Epithelial cell of alveolus of lung (primary cell): Measurements from ENCODE around the gene LYPD5. TPM values are rescaled to one million over a fixed set of nuclear protein-coding genes. Genes with fewer than 3 reads are reported as not detected.

Experiments
- total RNA-seq: library from RNA; depleted of rRNA; stranded (reverse); fragments of >200 nt; gene quantifications from 2 replicates; pipeline ENCODE4 v1.2.1, GENCODE V29; 2015

Gene LYPD5, protein sequence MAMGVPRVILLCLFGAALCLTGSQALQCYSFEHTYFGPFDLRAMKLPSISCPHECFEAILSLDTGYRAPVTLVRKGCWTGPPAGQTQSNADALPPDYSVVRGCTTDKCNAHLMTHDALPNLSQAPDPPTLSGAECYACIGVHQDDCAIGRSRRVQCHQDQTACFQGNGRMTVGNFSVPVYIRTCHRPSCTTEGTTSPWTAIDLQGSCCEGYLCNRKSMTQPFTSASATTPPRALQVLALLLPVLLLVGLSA
- total RNA-seq: 1.3 TPM in 1 of 2 replicates, not detected in the other

DNA sequence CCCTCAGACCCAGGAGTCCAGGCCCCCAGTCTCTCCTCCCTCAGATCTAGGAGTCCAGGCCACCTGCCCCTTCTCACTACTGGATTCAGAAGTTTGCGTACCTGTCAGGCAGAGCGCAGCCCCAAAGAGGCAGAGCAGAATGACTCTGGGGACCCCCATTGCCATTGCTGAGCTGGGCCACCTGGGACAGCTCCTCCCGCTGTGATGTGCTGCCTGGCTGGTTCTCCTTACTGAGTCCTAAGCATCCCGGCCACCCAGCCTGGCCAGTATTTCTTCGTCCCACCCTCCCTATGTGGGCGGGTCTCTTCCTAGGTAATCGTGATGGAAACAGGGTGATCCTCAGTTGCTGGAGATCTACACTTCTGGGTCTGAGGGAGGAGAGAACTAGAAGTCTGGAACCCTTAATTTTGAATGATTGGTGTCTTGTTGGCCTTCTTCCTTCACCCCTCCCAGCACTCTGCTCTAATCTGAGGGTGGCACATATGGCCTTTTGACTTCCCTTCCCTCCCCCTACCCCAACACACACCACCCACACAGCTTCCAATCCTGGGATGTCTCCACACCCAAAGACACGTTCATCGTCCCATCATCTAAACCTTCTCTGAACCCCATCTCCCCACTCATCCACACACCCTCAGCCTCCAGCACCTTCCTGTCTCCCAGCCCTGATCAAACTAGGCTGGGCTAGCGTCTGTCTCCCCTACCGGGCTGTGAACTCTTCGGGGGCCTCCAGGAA lies at the start of gene LYPD5:
TSS of gene LYPD5 (minus strand) at position 232 of the 736 bp plus-strand sequence. CDS start at position 165, 67 bp downstream.

DNA sequence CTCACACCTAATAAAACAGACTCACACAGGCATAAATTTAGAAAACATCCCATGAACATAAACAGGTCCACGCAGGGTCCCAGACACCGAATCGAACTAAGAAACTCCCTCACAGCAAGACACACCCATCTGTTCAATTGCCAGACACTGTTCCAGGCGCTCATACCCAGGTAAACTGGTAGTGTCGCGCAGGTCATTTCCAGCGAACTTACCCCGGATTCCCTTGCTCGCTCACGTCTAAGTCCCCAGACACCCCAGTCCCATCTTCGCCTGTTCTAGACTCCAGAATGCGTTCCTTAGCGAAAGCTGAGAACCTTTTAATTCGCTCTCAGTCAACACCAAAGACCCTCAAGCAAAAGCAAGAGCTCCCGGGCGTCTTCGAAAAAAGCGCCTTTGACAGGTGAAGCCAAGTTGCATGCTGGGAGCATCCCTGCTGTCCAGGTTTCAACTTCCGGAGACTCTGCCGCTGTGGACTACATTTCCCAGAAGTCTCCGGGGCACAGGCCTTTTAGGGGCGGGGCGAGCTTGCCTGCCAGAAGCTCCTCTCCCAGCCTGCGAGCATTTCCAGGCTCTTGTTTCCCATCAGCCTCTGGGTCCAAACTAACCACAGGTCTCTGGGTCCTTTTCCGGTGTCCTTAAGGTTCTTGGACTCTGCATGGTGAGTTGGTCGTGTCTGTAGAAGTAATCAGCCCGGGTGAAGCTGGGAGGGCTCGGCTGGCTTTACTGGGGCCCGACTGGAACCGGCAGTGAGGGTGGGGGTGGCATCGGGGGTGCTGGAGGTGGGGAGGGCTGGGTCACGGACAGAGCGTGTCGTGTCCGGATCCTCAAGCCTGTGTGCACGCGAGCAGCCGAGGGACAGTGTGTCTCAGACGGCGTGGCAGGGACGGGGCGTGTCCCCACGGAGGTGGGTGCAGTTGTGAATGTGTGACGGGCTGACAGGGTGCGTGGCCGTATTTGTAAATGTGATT lies 24.8 kb upstream of the LYPD5 start, which contains the start of gene ZNF283:
TSS of gene ZNF283 (plus strand) at position 535 of the 968 bp plus-strand sequence. CDS start 6,184 bp downstream, outside the sequence.

DNA sequence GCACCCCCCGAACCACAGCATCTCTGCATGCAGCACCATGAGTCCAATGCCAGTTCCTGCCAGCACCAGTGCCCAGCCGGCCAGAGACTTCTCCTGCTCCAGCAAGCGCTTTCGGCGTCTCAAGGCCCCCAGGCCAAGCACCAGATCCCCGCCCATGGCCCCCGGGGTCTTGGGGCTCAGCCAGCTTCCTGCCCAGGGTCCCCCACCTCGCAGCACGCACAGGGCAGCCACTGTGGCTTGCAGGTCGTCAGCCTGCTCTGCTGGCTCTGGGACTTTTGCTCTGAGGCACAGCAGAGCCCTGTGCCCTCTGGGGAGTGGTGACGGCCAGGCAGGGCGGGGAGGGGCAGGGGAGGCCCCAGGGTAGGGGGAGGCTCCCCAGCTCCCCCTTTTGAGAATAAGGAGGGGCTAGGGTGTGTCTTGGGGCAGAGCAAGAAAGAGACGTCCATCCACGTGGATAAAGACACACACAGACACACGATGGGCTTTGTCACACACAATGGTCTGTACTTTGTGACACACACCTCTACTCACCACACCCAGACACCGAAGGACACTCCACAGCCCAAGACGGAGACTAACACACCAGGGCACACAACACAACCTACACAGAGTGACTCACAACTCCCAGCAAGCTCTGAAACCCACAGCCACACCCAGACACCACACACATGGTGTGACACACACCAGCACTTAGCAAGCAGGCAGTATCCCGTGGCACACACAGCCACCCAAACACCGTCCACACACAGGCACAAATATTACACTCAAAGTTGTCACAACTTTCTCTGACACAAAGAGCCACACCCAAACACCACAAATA lies 21.3 kb downstream of the LYPD5 start, which contains the start of gene KCNN4:
TSS of gene KCNN4 (minus strand) at position 268 of the 820 bp plus-strand sequence. CDS start at position 156, 112 bp downstream.

DNA sequence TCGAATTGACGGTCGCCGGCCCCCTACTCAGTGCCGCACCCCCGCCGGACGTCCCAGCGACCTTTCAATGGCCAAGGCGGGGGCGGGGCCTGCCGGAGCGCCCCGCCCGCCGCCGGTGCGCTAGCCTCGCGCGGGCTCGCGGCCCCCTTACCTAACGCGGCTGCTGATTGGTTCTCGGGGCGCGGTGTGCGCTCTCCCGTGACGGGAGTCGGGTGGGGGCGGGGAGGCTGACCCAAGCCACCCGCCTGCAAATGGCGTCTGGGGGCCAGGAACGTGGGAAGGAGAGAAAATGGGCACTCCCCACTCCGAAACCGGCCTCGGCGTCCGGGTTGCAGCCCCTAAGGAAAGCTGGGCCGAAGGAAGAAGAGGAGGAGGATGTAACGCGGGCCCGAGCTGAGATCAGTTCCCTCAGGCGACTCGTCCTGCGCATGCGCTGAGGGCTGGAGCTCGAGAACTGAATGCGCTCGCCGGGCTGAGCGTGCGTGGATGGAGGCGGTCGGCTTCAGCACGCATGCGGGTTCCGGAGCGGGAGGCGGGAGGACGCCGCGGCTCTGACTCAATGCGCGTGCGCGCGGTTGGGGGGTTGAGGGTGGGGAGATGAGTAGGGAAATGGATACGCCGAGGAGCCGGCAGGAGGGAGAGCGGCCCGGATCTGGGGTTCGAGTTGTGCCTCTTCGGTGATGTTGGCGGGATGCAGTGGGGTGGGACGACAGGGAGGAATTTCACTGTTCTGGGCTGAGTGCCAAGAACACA lies 47.6 kb downstream of the LYPD5 start, which contains the start of gene SMG9:
TSS of gene SMG9 (minus strand) at position 460 of the 753 bp plus-strand sequence. CDS start 4,221 bp downstream, outside the sequence.

Other genes with a start within 250 kb of the LYPD5 start
- gene XRCC1, start 226.9 kb downstream of the LYPD5 start, total RNA-seq: 21.6 and 33.4 TPM in 2 replicates
- gene PINLYP, start 226.6 kb downstream of the LYPD5 start, total RNA-seq: 4.6 and 5.3 TPM in 2 replicates
- 15.8 and 43.0 TPM in 2 replicates for gene IRGQ, start 206.3 kb downstream of the LYPD5 start, total RNA-seq
- 7.2 and 19.6 TPM in 2 replicates for gene ZNF576, start 205.9 kb downstream of the LYPD5 start, total RNA-seq
- 0.26 TPM in 1 of 2 replicates, not detected in the other for gene SRRM5, start 190.4 kb downstream of the LYPD5 start, total RNA-seq
- gene ZNF428, start 182.8 kb downstream of the LYPD5 start, total RNA-seq: 38.3 and 93.3 TPM in 2 replicates
- gene CADM4, start 162.6 kb downstream of the LYPD5 start, total RNA-seq: 2.6 and 4.8 TPM in 2 replicates
- gene PLAUR, start 132.3 kb downstream of the LYPD5 start, total RNA-seq: 119 and 142 TPM in 2 replicates
- not detected in 2 replicates for gene IRGC, start 86.4 kb downstream of the LYPD5 start, total RNA-seq
- gene SMG9, start 47.5 kb downstream of the LYPD5 start, total RNA-seq: 6.9 and 16.0 TPM in 2 replicates
- gene KCNN4, start 21.5 kb downstream of the LYPD5 start, total RNA-seq: 5.4 TPM in 1 of 2 replicates, not detected in the other
- gene ZNF283, start 24.9 kb upstream of the LYPD5 start, total RNA-seq: 2.7 and 7.1 TPM in 2 replicates
- 1.9 and 11.3 TPM in 2 replicates for gene ZNF404, start 81.5 kb upstream of the LYPD5 start, total RNA-seq
- 7.2 and 22.8 TPM in 2 replicates for gene ZNF45, start 132.8 kb upstream of the LYPD5 start, total RNA-seq
- 2.6 and 15.8 TPM in 2 replicates for gene ZNF221, start 148.8 kb upstream of the LYPD5 start, total RNA-seq
- 2.6 and 10.3 TPM in 2 replicates for gene ZNF155, start 181.7 kb upstream of the LYPD5 start, total RNA-seq
- 2.2 and 3.7 TPM in 2 replicates for gene ZNF230, start 200.5 kb upstream of the LYPD5 start, total RNA-seq
- gene ZNF222, start 222.9 kb upstream of the LYPD5 start, total RNA-seq: 3.5 and 5.4 TPM in 2 replicates
- 4.1 and 4.8 TPM in 2 replicates for gene ZNF223, start 249.6 kb upstream of the LYPD5 start, total RNA-seq